NCI-H187 (cell line): ENCODE data around the gene DIS3L2.
"Not testable (repeated sequence)": the region's sequence is repeated elsewhere in the genome, so short reads cannot be mapped to it uniquely, and the experiment has no call there.

Experiments used
- DNase-seq, 2 experiments: peaks; one replicate each; lab custom pipeline; 2025; lab: John Stamatoyannopoulos, UW

DIS3L2 gene

GRCh38 chr2:232116852-232117251 lies 155.3 kb downstream of the DIS3L2 start:
- DNase-seq, result no peak

GRCh38 chr2:232117413-232117812 lies 155.9 kb downstream of the DIS3L2 start:
- DNase-seq, result no peak

- DNase-seq, result no peak
These were observed 159.4 kb downstream of the DIS3L2 start for GRCh38 chr2:232120911-232121310.

- DNase-seq, result no peak
These were observed 162.8 kb downstream of the DIS3L2 start for GRCh38 chr2:232124309-232124708.

- DNase-seq, result no peak
These were observed 165.0 kb downstream of the DIS3L2 start for GRCh38 chr2:232126301-232127099.

GRCh38 chr2:232129483-232129882 lies 168.0 kb downstream of the DIS3L2 start:
- DNase-seq, result no peak

- DNase-seq, result no peak
These were observed 170.7 kb downstream of the DIS3L2 start for GRCh38 chr2:232132181-232132580.

- no peak for DNase-seq
These were observed 171.6 kb downstream of the DIS3L2 start for GRCh38 chr2:232133078-232133477.

GRCh38 chr2:232134939-232135338 lies 173.4 kb downstream of the DIS3L2 start:
- DNase-seq, result no peak

GRCh38 chr2:232137356-232138147 lies 176.0 kb downstream of the DIS3L2 start:
- DNase-seq, result no peak

GRCh38 chr2:232138441-232138840 lies 176.9 kb downstream of the DIS3L2 start:
- no peak for DNase-seq

- no peak for DNase-seq
These were observed 177.7 kb downstream of the DIS3L2 start for GRCh38 chr2:232139171-232139594.

GRCh38 chr2:232139786-232140562 lies 178.5 kb downstream of the DIS3L2 start:
- DNase-seq, result no peak

- DNase-seq, result no peak
These were observed 180.1 kb downstream of the DIS3L2 start for GRCh38 chr2:232141591-232141990.

- DNase-seq, result peak in 1 of 2 experiments; percentile 1
These were observed 180.5 kb downstream of the DIS3L2 start for GRCh38 chr2:232142049-232142448.

- DNase-seq, result no peak
These were observed 181.0 kb downstream of the DIS3L2 start for GRCh38 chr2:232142502-232142901.

- DNase-seq, result no peak
These were observed 184.8 kb downstream of the DIS3L2 start for GRCh38 chr2:232146294-232146693.

GRCh38 chr2:232147440-232148077 lies 186.0 kb downstream of the DIS3L2 start:
- DNase-seq, result no peak

- no peak for DNase-seq
These were observed 200.7 kb downstream of the DIS3L2 start for GRCh38 chr2:232162187-232162586.

GRCh38 chr2:232170396-232170795 lies 208.9 kb downstream of the DIS3L2 start:
- no peak for DNase-seq

- DNase-seq, result no peak
These were observed 213.1 kb downstream of the DIS3L2 start for GRCh38 chr2:232174662-232175061.

- not testable (repeated sequence) for DNase-seq
These were observed 215.1 kb downstream of the DIS3L2 start for GRCh38 chr2:232176587-232176986.
